Measurements from ENCODE around the gene FJX1.

FJX1 gene

DNA sequence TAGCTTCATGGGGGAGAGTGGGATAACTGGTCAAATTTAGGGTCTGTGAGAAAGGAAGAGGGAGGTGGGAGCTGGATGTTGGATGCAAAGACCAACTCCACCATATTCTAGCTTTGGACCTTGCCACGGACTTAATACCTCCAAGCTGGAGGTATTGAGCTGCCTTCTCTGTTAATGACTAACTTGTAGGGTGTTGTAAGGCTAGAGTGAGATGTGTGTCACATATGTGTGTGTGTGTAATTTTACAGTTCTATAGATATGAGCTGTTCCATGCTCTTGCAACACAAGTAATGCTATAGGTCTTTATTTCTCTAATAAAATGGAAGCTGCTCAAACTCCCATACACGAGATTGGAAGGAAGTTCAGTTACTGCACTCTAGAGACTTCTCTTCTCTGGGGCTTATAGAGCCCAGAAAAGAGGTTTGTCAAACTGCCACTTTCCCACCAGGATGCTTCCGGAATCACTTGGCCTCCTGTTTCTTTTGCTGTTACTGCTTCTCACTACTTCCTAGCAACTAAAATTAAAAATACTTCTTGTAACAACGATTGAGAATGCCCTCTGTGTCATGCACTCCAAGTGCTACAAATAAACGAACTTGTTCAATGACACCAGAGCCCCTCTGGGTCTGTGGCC lies 16.0 kb upstream of the FJX1 start:
- CTCF ChIA-PET, result no interaction called here
- no peak for DNase-seq (ENCODE audit: low spot score)
- no peak overlapping the region for H3K27ac ChIP-seq
- POLR2A ChIA-PET (ENCODE audit: low non-redundant PET), result no interaction called here
- TF ChIP-seq, protein P1, sequence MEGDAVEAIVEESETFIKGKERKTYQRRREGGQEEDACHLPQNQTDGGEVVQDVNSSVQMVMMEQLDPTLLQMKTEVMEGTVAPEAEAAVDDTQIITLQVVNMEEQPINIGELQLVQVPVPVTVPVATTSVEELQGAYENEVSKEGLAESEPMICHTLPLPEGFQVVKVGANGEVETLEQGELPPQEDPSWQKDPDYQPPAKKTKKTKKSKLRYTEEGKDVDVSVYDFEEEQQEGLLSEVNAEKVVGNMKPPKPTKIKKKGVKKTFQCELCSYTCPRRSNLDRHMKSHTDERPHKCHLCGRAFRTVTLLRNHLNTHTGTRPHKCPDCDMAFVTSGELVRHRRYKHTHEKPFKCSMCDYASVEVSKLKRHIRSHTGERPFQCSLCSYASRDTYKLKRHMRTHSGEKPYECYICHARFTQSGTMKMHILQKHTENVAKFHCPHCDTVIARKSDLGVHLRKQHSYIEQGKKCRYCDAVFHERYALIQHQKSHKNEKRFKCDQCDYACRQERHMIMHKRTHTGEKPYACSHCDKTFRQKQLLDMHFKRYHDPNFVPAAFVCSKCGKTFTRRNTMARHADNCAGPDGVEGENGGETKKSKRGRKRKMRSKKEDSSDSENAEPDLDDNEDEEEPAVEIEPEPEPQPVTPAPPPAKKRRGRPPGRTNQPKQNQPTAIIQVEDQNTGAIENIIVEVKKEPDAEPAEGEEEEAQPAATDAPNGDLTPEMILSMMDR (conservative IDR thresholded peaks at IDR 0.05; ENCODE audit: low read depth), result no peak

DNA sequence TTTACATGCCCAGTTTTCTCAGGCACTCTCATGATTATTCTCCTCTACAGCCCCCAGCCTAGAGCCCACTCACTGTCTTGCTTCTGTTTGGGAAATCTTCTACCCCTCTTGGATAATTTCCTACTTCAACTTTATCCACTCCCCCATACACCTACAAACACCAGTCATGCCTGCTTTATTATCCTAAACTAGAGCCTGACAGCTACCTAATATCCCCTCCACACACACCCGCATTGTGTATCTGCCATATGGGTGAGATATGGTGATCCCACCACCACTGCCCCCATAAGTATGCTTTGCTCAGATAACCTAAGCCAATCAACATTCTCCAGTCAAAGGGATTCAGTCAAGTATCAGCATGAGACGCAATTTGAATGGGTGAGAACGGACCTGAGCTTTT lies 15.3 kb upstream of the FJX1 start:
- ChIA-PET POLR2A (ENCODE audit: low non-redundant PET) (no interaction called here), CTCF (no interaction called here)
- TF ChIP-seq, protein P1 (conservative IDR thresholded peaks at IDR 0.05; ENCODE audit: low read depth), result no peak
- no peak overlapping the region for H3K27ac ChIP-seq
- DNase-seq (ENCODE audit: low spot score), result no peak

DNA sequence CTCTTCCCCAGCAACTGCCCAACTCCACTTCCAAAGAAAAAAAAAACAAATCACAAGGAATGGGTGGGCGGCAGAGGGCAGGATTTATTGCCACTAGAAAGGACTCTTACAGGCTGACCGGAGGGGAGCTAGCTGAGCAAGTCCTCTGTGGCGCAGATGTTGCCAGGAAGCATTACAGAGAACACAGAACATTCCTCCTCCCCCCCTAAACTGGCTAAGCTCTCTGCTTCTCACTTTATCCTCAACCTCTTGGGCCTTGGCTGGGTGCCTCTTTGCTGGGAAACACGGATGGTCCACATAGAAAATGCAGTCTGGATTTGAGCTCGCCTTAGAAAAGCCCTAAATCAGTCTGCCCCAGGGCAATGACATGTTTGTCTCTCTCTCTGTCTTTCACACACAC lies 12.6 kb upstream of the FJX1 start:
- DNase-seq (ENCODE audit: low spot score), result no peak
- CTCF ChIA-PET, result no interaction called here
- POLR2A ChIA-PET (ENCODE audit: low non-redundant PET), result no interaction called here
- TF ChIP-seq, protein P1 (conservative IDR thresholded peaks at IDR 0.05; ENCODE audit: low read depth), result no peak
- H3K27ac ChIP-seq, result no peak overlapping the region

DNA sequence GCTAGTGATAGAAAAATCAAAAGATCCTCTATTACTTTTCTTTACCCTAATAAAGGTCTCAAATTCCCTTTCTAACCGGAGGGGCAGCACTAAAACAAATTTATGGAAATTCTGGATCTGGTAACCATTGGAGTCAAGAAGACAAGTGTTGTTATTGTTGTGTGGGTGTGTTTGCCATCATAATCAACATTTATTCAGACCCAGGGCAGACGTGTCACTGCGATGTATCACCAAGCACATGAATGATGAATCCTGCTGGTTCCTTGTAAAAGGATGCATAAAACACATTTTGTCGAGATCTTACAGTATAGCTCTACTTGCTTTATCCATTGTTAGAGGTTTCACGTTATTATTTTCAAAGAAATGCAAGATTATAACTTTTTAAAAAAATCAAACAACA lies 12.1 kb upstream of the FJX1 start:
- no peak for DNase-seq (ENCODE audit: low spot score)
- TF ChIP-seq, protein P1 (conservative IDR thresholded peaks at IDR 0.05; ENCODE audit: low read depth), result no peak
- no peak overlapping the region for H3K27ac ChIP-seq
- ChIA-PET CTCF (no interaction called here), POLR2A (ENCODE audit: low non-redundant PET) (no interaction called here)

DNA sequence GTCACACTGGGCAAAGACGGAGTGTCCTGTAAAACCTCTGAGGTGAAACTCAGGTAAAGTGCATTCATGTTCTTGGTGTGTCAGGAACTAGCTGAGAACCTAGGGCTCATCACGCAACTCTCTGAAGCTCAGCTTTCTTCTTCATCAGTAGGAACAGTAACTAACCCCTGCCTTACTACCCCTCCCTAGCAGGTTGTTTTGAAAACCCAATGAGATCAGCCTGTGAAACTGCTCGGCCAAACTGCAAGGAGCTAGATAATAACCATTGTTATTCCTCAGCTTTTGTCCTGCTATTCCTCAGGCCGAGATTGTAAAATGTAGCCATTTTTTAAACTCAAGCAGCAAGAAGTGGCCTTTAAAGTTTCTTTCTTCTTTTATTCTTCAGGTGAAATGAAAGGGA lies 9.8 kb upstream of the FJX1 start:
- ChIA-PET CTCF (no interaction called here), POLR2A (ENCODE audit: low non-redundant PET) (no interaction called here)
- no peak for DNase-seq (ENCODE audit: low spot score)
- H3K27ac ChIP-seq, result no peak overlapping the region
- TF ChIP-seq, protein P1 (conservative IDR thresholded peaks at IDR 0.05; ENCODE audit: low read depth), result no peak

DNA sequence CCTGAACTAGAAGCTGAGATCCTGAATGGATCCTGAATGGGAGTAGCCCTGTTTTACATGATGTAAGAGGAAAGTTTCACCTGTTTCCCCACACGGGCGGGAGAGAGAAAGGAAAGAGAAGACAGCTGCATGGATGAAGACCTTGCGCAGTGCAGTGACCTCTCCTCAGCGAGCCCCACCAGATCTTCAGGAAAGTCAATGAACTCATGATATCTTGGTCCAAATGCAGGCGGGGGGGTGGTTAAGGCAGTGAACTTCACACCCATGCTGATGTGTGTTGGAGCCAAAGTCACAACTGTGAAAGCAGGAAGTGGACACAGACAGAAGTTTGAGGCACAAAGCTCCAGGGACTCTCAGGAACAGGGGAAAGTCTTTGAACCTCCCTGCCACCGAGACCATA lies 8.6 kb upstream of the FJX1 start:
- ChIA-PET POLR2A (ENCODE audit: low non-redundant PET) (interaction anchor here (0.6 kb wide), 1 partner anchor 154 kb away, joined by 3 read pairs; no protein-coding TSS in a partner anchor), CTCF (interaction anchor here (0.7 kb wide), 1 partner anchor 186 kb away, joined by 3 read pairs; no protein-coding TSS in a partner anchor)
- DNase-seq (ENCODE audit: low spot score), result no peak
- H3K27ac ChIP-seq, result no peak overlapping the region
- TF ChIP-seq, protein P1 (conservative IDR thresholded peaks at IDR 0.05; ENCODE audit: low read depth), result no peak
